ENCODE data around the gene ITPK1.

DNA sequence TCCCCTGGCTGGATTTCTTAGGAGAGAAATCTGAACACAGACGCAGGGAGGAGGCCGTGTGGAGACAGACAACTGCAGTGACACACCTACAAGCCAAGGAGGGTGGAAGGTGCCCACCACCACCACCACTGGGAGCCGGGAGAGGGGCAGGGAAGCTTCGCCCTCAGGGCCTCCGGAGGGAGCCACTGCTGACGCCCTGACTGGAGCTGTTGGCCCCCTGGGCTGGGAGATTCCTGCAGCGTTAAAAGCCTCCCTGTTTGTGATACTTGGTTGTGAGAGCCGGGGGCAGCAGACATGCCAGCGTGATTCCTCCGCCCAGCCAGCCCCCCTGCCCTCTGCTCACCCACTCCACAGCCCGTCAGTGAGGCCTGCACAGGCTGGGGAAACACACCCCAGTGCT lies 120.8 kb downstream of the ITPK1 start:
- TF ChIP-seq CTCF (conservative IDR thresholded peaks at IDR 0.05): no peak
- TF ChIP-seq ZFX (IDR thresholded peaks at IDR 0.05): no peak
